A549 (cell line): ENCODE results near the gene DOP1B. TPM values are rescaled to one million over a fixed set of nuclear protein-coding genes. Genes with fewer than 3 reads are reported as not detected.

Experiments
- ATAC-seq, 2 experiments: fragments of 200-7000 bp in 1 of 2; fragments of >200 bp in 1 of 2; cut with Nextera tagmentation in 1 of 2; cut with Tn5 transposase in 1 of 2; 3 replicates each; pipeline versions ENCODE4 v1.8.0 to v1.9.1; 2018 to 2020; ENCODE audit warnings: mild to moderate bottlenecking in 1 of 2, moderate library complexity in 1 of 2
- CTCF ChIA-PET: fragments of 300-600 bp; sonication (Branson Sonifier 250); formaldehyde crosslinking; extraction: SDS; loops from one replicate; lab custom pipeline; 2021; ENCODE audit warnings: antibody characterized with exemption, inconsistent platforms; lab: Yijun Ruan, JAX
- POLR2A ChIA-PET: fragments of 350-600 bp; formaldehyde crosslinking; extraction: SDS; loops from one replicate; lab custom pipeline; 2021; ENCODE audit warnings: antibody characterized with exemption, inconsistent platforms; lab: Yijun Ruan, JAX
- DNase-seq, 2 experiments: peaks; one replicate each; pipeline versions ENCODE4 v3.0.0 to v3.0.0-alpha.2; 2011 to 2016; ENCODE audit warnings: low read depth in 1 of 2, low spot score in 1 of 2
- FAIRE-seq: peaks from 2 replicates; lab custom pipeline; 2011; peaks lifted over from hg19 to GRCh38; lab: Jason Lieb, UNC
- H3K27ac ChIP-seq, 2 experiments: fragments of >200 bp; sonication (Bioruptor Twin); formaldehyde crosslinking; 3 replicates each; pipeline ENCODE4 v1.5.1; 2016 to 2017
- H3K4me1 ChIP-seq: fragments of >200 bp; sonication (Bioruptor Twin); formaldehyde crosslinking; 3 replicates; pipeline ENCODE4 v1.6.1; 2016
- H3K4me2 ChIP-seq: fragments of >200 bp; sonication (Bioruptor Twin); formaldehyde crosslinking; 3 replicates; pipeline ENCODE4 v1.6.1; 2016
- H3K4me3 ChIP-seq: fragments of >200 bp; sonication (Bioruptor Twin); formaldehyde crosslinking; 3 replicates; pipeline ENCODE4 v1.5.1; 2016
- H3K9me3 ChIP-seq: fragments of >200 bp; sonication (Bioruptor Twin); formaldehyde crosslinking; 3 replicates; pipeline ENCODE4 v1.6.1; 2016
- CBX2 ChIP-seq: fragments of 200-600 bp; sonication (generic); IDR thresholded peaks from 2 replicates; pipeline ENCODE4 v1.6.1; 2016; ENCODE audit warnings: low read depth, mild to moderate bottlenecking, borderline replicate concordance
- CBX8 ChIP-seq: fragments of 200-600 bp; sonication (generic); IDR thresholded peaks from 2 replicates; pipeline ENCODE4 v1.6.1; 2016
- CEBPB ChIP-seq, 2 experiments: fragments of >200 bp in 1 of 2; sonication (Bioruptor Twin) in 1 of 2; formaldehyde crosslinking in 1 of 2; IDR thresholded peaks; 2 replicates each; pipeline ENCODE4 v1.6.1; 2012 to 2016
- EHF ChIP-seq: fragments of 250-450 bp; sonication (Bioruptor Pico); IDR thresholded peaks from 2 replicates; pipeline ENCODE4 v1.5.0; 2020; ENCODE audit warnings: mild to moderate bottlenecking
- FOSB ChIP-seq: fragments of 250-450 bp; sonication (Bioruptor Pico); IDR thresholded peaks from 2 replicates; pipeline ENCODE4 v1.5.0; 2020; ENCODE audit warnings: mild to moderate bottlenecking, moderate library complexity
- FOSL2 ChIP-seq, 2 experiments: fragments of 450-650 bp in 1 of 2; fragments of >200 bp in 1 of 2; sonication (Bioruptor Twin) in 1 of 2; formaldehyde crosslinking; IDR thresholded peaks; 2 replicates each; pipeline versions ENCODE4 v1.5.0 to v1.6.1; 2016 to 2020; ENCODE audit warnings: mild to moderate bottlenecking in 1 of 2, moderate library complexity in 1 of 2
- HEYL ChIP-seq: fragments of 250-450 bp; sonication (Bioruptor Pico); IDR thresholded peaks from 2 replicates; pipeline ENCODE4 v1.8.0; 2021; ENCODE audit warnings: mild to moderate bottlenecking, moderate library complexity
- HOXA7 ChIP-seq: fragments of 250-450 bp; sonication (Bioruptor Pico); IDR thresholded peaks from 2 replicates; pipeline ENCODE4 v1.5.0; 2020; ENCODE audit warnings: mild to moderate bottlenecking, moderate library complexity
- HOXB5 ChIP-seq: fragments of 250-450 bp; sonication (Bioruptor Pico); IDR thresholded peaks from 2 replicates; pipeline ENCODE4 v1.5.0; 2020; ENCODE audit warnings: mild to moderate bottlenecking, moderate library complexity
- JUN ChIP-seq, 2 experiments: fragments of >200 bp; sonication (Bioruptor Twin); formaldehyde crosslinking; IDR thresholded peaks; 2 replicates in 1 of 2; 3 replicates in 1 of 2; pipeline ENCODE4 v1.6.1; 2016 to 2017
- JUNB ChIP-seq: fragments of >200 bp; sonication (Bioruptor Twin); formaldehyde crosslinking; IDR thresholded peaks from 2 replicates; pipeline ENCODE4 v1.6.1; 2016
- MAZ ChIP-seq: fragments of 150-350 bp; IDR thresholded peaks from 2 replicates; pipeline ENCODE4 v1.6.1; 2014; ENCODE audit warnings: antibody characterized with exemption, low read depth, low read length, borderline replicate concordance
- NR3C1 ChIP-seq: fragments of >200 bp; sonication (Bioruptor Twin); formaldehyde crosslinking; IDR thresholded peaks from 3 replicates; pipeline ENCODE4 v1.6.1; 2017
- PHF8 ChIP-seq: fragments of 200-600 bp; sonication (generic); IDR thresholded peaks from 2 replicates; pipeline ENCODE4 v1.6.1; 2016; ENCODE audit warnings: low read depth, mild to moderate bottlenecking, antibody characterized with exemption, moderate library complexity, borderline replicate concordance
- POLR2A ChIP-seq: IDR thresholded peaks from 2 replicates; pipeline ENCODE4 v1.6.1; 2012; ENCODE audit warnings: mild to moderate bottlenecking, low read length
- RCOR1 ChIP-seq: fragments of 150-350 bp; IDR thresholded peaks from 2 replicates; pipeline ENCODE4 v1.6.1; 2014; ENCODE audit warnings: antibody characterized with exemption, low read length, low read depth
- RFX5 ChIP-seq: fragments of 450-650 bp; IDR thresholded peaks from 2 replicates; pipeline ENCODE4 v1.7.1; 2014; ENCODE audit warnings: antibody characterized with exemption, mild to moderate bottlenecking, moderate library complexity
- ZC3H11A ChIP-seq: fragments of 450-650 bp; IDR thresholded peaks from 2 replicates; pipeline ENCODE4 v1.6.1; 2014; ENCODE audit warnings: antibody characterized with exemption, mild to moderate bottlenecking
- WGBS: methylation state at CpG from one replicate; pipeline ENCODE4 v1.1.6; 2017; ENCODE audit errors: missing lambda C conversion rate; 5-methylcytosine and 5-hydroxymethylcytosine counted together
- polyA plus RNA-seq, 4 experiments: library from polyadenylated mRNA; depleted of rRNA in 3 of 4; stranded (reverse); fragments of >200 nt; fragmentation: RNase III in 1 of 4; extraction: RNeasy Plus Mini Kit Qiagen cat#74134 plus additional on column Dnase treatment in 1 of 4; gene quantifications; 2 replicates in 3 of 4; 3 replicates in 1 of 4; pipeline ENCODE4 v1.2.3, GENCODE V29; 2011 to 2017
- TF ChIP-seq, protein P1 (sequence below): fragments of 250-450 bp; sonication (Bioruptor Pico); IDR thresholded peaks from 2 replicates; pipeline ENCODE4 v1.5.0; 2020; ENCODE audit warnings: low read depth, mild to moderate bottlenecking, moderate library complexity
- TF ChIP-seq, protein P2 (sequence below): fragments of 450-650 bp; IDR thresholded peaks from 2 replicates; pipeline ENCODE4 v1.6.1; 2014; ENCODE audit warnings: antibody characterized with exemption
- TF ChIP-seq, protein P3 (sequence below): IDR thresholded peaks from 2 replicates; pipeline ENCODE4 v1.6.1; 2012
- TF ChIP-seq, protein P4 (sequence below): fragments of 250-450 bp; sonication (Bioruptor Pico); IDR thresholded peaks from 2 replicates; pipeline ENCODE4 v1.5.0; 2021; ENCODE audit warnings: mild to moderate bottlenecking, moderate library complexity, borderline replicate concordance
- TF ChIP-seq, protein P5 (sequence below): fragments of 200-600 bp; sonication (generic); IDR thresholded peaks from 2 replicates; pipeline ENCODE4 v1.6.1; 2016; ENCODE audit warnings: antibody characterized with exemption, mild to moderate bottlenecking, moderate library complexity

The DOP1B gene
- polyA plus RNA-seq, 2 of the 4 experiments (the other 2 are of a cell fraction): 2.8 to 3.5 TPM

DNA sequence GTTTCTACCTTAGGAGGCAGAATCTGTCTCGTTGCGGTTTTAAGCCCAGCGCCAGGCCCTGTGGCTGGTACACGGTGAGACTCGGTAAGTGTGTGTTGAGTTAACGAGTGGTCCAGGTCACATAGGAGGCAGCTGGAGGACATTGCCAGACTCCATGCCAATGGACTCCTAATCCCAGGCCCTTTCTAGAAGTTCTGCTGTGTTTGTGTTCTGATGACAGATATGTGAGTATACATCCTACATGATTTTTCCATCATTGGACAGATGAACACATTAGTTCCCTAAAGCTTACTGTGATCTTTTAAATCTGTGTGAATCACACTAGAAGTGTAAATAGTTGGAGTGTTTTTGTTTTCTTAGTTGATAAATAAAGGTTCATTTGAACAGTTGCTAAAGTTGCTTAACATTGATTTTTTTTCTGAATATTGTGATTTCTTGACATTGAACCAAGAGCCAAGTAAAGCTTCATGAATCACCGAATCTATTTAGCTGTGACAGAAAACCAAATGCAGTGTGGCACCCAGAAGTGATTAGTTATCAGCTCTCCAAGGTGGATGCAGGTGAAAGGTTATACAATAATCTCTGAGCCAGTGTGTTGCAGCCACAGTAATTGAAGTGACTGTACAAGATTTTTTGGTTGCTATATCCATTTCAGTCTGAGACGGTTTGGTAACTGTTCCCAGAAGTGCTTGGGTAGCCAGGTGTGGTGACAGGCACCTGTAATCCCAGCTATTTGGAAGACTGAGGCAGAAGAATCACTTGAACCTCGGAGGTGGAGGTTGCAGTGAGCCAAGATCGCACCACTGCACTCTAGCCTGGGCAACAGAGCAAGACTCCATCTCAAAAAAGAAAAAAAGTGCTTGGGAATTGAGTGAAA lies 46.3 kb downstream of the DOP1B start (continued):
- TF ChIP-seq, protein P1, sequence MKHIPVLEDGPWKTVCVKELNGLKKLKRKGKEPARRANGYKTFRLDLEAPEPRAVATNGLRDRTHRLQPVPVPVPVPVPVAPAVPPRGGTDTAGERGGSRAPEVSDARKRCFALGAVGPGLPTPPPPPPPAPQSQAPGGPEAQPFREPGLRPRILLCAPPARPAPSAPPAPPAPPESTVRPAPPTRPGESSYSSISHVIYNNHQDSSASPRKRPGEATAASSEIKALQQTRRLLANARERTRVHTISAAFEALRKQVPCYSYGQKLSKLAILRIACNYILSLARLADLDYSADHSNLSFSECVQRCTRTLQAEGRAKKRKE: no peak
- TF ChIP-seq CBX2 (no peak), JUN (IDR thresholded peaks at IDR 0.05) (no peak), HEYL (no peak), JUNB (no peak)

DNA sequence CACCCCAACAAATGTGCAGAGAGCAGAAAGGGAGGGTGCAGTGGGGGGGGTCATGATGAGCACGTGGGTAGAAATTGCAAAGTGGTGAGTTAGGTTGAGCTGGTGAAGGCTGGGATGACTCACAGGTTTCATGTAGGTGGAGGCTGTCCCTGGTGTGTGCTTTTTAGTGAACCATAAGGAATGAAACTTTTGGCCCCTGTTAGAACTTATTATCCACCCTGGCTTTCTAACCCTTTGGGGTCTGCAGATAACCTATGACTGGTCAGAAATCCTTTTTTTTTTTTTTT lies 46.9 kb downstream of the DOP1B start:
- H3K4me2 ChIP-seq: peak overlapping the region; percentile 40

DNA sequence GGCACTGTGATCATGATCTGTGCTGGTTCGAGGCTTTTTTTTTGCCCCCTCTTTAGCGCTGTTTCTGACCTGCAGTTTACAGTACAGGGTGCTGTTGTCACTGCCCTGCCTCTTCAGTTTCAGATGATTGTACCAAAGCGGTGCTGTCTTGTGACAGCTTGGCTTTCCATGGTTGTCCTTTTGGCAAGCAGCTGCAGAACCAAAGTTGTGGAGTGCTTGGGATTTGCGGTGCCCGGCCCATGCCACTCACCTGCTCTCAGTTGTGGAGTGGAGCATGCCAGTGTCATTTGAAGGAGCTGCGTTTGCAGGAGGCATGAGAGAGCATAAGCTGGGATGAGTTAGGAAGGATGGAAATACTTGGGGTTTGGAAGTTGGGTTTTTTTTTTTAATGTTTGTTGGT lies 48.4 kb downstream of the DOP1B start:
- Histone ChIP-seq H3K9me3 (no peaks in the 10 kb centered on the region), H3K27ac (no peak overlapping the region), H3K4me1 (peaks cover 36% of the 10 kb centered on the region), H3K4me3 (no peak overlapping the region), H3K4me2 (no peak overlapping the region)
- DNase-seq (no peak), ATAC-seq (no peak), FAIRE-seq (no peak)
- TF ChIP-seq ZC3H11A: no peak
- no peak for TF ChIP-seq NR3C1
- no peak for TF ChIP-seq CBX2
- TF ChIP-seq CBX8: no peak
- no peak for TF ChIP-seq EHF (CRISPR knock-in tag)
- no peak for TF ChIP-seq CEBPB (IDR thresholded peaks at IDR 0.05)
- no peak for TF ChIP-seq HOXA7 (CRISPR knock-in tag)
- TF ChIP-seq JUNB: no peak
- ChIA-PET POLR2A (no interaction called here), CTCF (interaction anchor here (1.1 to 3.7 kb wide), 3 partner anchors 52 to 128 kb away, joined by 4 to 17 read pairs (median 13); no protein-coding TSS in a partner anchor)
- WGBS: 85% methylated on average over 6 of the region's 6 CpGs

More for the DNA sequence above, 46.9 kb downstream of the DOP1B start:
- ATAC-seq (peak; percentile 91 to 94), FAIRE-seq (no peak), DNase-seq (peak; percentile 45 to 49)
- Histone ChIP-seq H3K4me3 (no peak overlapping the region), H3K9me3 (no peaks in the 10 kb centered on the region), H3K4me1 (peaks cover 28% of the 10 kb centered on the region), H3K27ac (peak overlapping the region; percentile 37 to 76; a peak in 4 of 6 replicates)
- TF ChIP-seq FOSB (CRISPR knock-in tag) (no peak), FOSL2 (IDR thresholded peaks at IDR 0.05) (peak; percentile 49; the same call in 1 of the 2 replicates), FOSL2 (CRISPR knock-in tag; IDR thresholded peaks at IDR 0.05) (peak; percentile 61; the same call in 1 of the 2 replicates), JUNB (peak; percentile 38; the same call in 1 of the 2 replicates), HOXB5 (CRISPR knock-in tag) (no peak)
- TF ChIP-seq, protein P2, sequence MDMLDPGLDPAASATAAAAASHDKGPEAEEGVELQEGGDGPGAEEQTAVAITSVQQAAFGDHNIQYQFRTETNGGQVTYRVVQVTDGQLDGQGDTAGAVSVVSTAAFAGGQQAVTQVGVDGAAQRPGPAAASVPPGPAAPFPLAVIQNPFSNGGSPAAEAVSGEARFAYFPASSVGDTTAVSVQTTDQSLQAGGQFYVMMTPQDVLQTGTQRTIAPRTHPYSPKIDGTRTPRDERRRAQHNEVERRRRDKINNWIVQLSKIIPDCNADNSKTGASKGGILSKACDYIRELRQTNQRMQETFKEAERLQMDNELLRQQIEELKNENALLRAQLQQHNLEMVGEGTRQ: peak; percentile 50
- TF ChIP-seq, protein P3, sequence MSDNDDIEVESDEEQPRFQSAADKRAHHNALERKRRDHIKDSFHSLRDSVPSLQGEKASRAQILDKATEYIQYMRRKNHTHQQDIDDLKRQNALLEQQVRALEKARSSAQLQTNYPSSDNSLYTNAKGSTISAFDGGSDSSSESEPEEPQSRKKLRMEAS: peak; percentile 49; the same call in 1 of the 2 replicates
- ChIA-PET CTCF (interaction anchor here (0.6 to 3.7 kb wide), 5 partner anchors 31 to 63 kb away, joined by 4 to 13 read pairs (median 8); no protein-coding TSS in a partner anchor), POLR2A (interaction anchor here (1.4 kb wide), 1 partner anchor 116 kb away, joined by 4 read pairs; the partner anchor contains the start of gene MORC3)
- WGBS: 0% methylated on average over 1 of the region's 1 CpG

DNA sequence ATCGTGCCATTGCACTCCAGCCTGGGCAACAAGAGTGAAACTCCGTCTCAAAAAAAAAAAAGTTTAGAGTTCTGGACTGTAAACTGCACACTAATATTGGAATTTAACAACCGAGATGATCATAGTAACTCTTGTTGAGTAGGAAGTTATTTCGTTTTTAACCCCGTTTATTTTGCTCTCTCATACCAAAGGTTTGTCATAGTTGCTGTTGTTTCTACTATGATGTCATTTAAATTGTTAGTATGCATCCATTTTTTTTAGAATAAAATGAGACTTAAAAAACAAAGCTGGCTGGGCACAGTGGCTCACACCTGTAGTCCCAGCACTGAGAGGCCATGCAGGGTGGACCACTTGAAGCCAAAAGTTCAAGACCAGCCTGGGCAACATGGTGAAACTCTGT lies 49.3 kb downstream of the DOP1B start:
- POLR2A ChIA-PET: no interaction called here
- Histone ChIP-seq H3K4me3 (no peak overlapping the region), H3K27ac (no peak overlapping the region), H3K4me1 (peaks cover 46% of the 10 kb centered on the region), H3K9me3 (no peaks in the 10 kb centered on the region), H3K4me2 (no peak overlapping the region)
- CTCF ChIA-PET: interaction anchor here (0.6 to 3.7 kb wide), 3 partner anchors 53 to 847 kb away, joined by 3 to 17 read pairs (median 13); no protein-coding TSS in a partner anchor
- DNase-seq (no peak), ATAC-seq (no peak), FAIRE-seq (no peak)
- 85% methylated on average over 5 of the region's 5 CpGs for WGBS
- TF ChIP-seq POLR2A (no peak), RCOR1 (no peak), JUN (IDR thresholded peaks at IDR 0.05) (no peak), RFX5 (no peak), MAZ (no peak), NR3C1 (no peak), PHF8 (no peak), EHF (CRISPR knock-in tag) (no peak), HOXB5 (CRISPR knock-in tag) (no peak)
- TF ChIP-seq, protein P4, sequence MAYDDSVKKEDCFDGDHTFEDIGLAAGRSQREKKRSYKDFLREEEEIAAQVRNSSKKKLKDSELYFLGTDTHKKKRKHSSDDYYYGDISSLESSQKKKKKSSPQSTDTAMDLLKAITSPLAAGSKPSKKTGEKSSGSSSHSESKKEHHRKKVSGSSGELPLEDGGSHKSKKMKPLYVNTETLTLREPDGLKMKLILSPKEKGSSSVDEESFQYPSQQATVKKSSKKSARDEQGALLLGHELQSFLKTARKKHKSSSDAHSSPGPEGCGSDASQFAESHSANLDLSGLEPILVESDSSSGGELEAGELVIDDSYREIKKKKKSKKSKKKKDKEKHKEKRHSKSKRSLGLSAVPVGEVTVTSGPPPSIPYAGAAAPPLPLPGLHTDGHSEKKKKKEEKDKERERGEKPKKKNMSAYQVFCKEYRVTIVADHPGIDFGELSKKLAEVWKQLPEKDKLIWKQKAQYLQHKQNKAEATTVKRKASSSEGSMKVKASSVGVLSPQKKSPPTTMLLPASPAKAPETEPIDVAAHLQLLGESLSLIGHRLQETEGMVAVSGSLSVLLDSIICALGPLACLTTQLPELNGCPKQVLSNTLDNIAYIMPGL (CRISPR knock-in tag): no peak
- TF ChIP-seq, protein P5, sequence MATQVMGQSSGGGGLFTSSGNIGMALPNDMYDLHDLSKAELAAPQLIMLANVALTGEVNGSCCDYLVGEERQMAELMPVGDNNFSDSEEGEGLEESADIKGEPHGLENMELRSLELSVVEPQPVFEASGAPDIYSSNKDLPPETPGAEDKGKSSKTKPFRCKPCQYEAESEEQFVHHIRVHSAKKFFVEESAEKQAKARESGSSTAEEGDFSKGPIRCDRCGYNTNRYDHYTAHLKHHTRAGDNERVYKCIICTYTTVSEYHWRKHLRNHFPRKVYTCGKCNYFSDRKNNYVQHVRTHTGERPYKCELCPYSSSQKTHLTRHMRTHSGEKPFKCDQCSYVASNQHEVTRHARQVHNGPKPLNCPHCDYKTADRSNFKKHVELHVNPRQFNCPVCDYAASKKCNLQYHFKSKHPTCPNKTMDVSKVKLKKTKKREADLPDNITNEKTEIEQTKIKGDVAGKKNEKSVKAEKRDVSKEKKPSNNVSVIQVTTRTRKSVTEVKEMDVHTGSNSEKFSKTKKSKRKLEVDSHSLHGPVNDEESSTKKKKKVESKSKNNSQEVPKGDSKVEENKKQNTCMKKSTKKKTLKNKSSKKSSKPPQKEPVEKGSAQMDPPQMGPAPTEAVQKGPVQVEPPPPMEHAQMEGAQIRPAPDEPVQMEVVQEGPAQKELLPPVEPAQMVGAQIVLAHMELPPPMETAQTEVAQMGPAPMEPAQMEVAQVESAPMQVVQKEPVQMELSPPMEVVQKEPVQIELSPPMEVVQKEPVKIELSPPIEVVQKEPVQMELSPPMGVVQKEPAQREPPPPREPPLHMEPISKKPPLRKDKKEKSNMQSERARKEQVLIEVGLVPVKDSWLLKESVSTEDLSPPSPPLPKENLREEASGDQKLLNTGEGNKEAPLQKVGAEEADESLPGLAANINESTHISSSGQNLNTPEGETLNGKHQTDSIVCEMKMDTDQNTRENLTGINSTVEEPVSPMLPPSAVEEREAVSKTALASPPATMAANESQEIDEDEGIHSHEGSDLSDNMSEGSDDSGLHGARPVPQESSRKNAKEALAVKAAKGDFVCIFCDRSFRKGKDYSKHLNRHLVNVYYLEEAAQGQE: no peak
